MV-4-11 (cell line): ENCODE data around the gene GJD4.
A peak's percentile ranks its signal among the peaks of the same experiment; 100 is the strongest.

Experiments used
- DNase-seq: peaks from one replicate; lab custom pipeline; 2025; lab: John Stamatoyannopoulos, UW

The GJD4 gene

GRCh38 chr10:35631404-35631803 is 26.3 kb downstream of the GJD4 start:
- no peak for DNase-seq

GRCh38 chr10:35632027-35632426 is 26.9 kb downstream of the GJD4 start:
- no peak for DNase-seq

GRCh38 chr10:35633006-35633980 is 28.2 kb downstream of the GJD4 start:
- DNase-seq = peak; percentile 1

- DNase-seq = peak; percentile 58
Observed at GRCh38 chr10:35635576-35635975, 30.4 kb downstream of the GJD4 start.

- no peak for DNase-seq
Observed at GRCh38 chr10:35636956-35637355, 31.8 kb downstream of the GJD4 start.

- no peak for DNase-seq
Observed at GRCh38 chr10:35637462-35637861, 32.3 kb downstream of the GJD4 start.

GRCh38 chr10:35638101-35638500 is 33.0 kb downstream of the GJD4 start:
- DNase-seq = no peak

- no peak for DNase-seq
Observed at GRCh38 chr10:35639021-35639727, 34.0 kb downstream of the GJD4 start.

- no peak for DNase-seq
Observed at GRCh38 chr10:35639728-35640401, 34.7 kb downstream of the GJD4 start.

GRCh38 chr10:35640474-35640873 is 35.3 kb downstream of the GJD4 start:
- no peak for DNase-seq

GRCh38 chr10:35640951-35641675 is 36.0 kb downstream of the GJD4 start:
- DNase-seq = peak; percentile 36

- DNase-seq = no peak
Observed at GRCh38 chr10:35641676-35642034, 36.5 kb downstream of the GJD4 start.

- peak; percentile 85 for DNase-seq
Observed at GRCh38 chr10:35642035-35642792, 37.1 kb downstream of the GJD4 start, which contains the start of gene FZD8. TSS of gene FZD8 (minus strand) at chr10:35642296. CDS start at chr10:35641429, 867 bp downstream.

GRCh38 chr10:35642793-35643114 is 37.6 kb downstream of the GJD4 start:
- no peak for DNase-seq

- DNase-seq = peak; percentile 64
Observed at GRCh38 chr10:35643151-35644049, 38.3 kb downstream of the GJD4 start.

GRCh38 chr10:35644050-35644950 is 39.2 kb downstream of the GJD4 start:
- DNase-seq = no peak

- no peak for DNase-seq
Observed at GRCh38 chr10:35650894-35651293, 45.8 kb downstream of the GJD4 start.

GRCh38 chr10:35652824-35653223 is 47.7 kb downstream of the GJD4 start:
- DNase-seq = no peak

GRCh38 chr10:35657621-35658020 is 52.5 kb downstream of the GJD4 start:
- DNase-seq = no peak
